HCT116 (cell line): ENCODE measurements around the gene WASL.

Experiments
- ATF3 ChIP-seq: IDR thresholded peaks from 2 replicates; pipeline ENCODE4 v1.6.1; 2012
- CTCF ChIP-seq, 3 experiments: fragments of 200-600 bp in 1 of 3; sonication (generic) in 1 of 3; IDR thresholded peaks in 2 of 3; conservative IDR thresholded peaks in 1 of 3; 2 replicates each; pipeline ENCODE4 v1.5.1; 2012 to 2017; ENCODE audit warnings: low read depth in 2 of 3, low read length in 2 of 3, antibody characterized with exemption in 1 of 3, borderline replicate concordance in 1 of 3, control low read depth in 1 of 3, mild to moderate bottlenecking in 1 of 3, mixed read lengths in 1 of 3, mixed run types in 1 of 3, moderate library complexity in 1 of 3; ENCODE audit not compliant: insufficient read depth in 1 of 3
- ELF1 ChIP-seq: IDR thresholded peaks from 2 replicates; pipeline ENCODE4 v1.6.1; 2012; ENCODE audit warnings: low read depth, borderline replicate concordance
- EZH2 ChIP-seq: fragments of 200-600 bp; sonication (generic); IDR thresholded peaks from 2 replicates; pipeline ENCODE4 v1.6.1; 2017; ENCODE audit warnings: antibody characterized with exemption, mixed run types
- EZH2phosphoT487 ChIP-seq: fragments of 200-600 bp; IDR thresholded peaks from 2 replicates; pipeline ENCODE4 v1.6.1; 2018; ENCODE audit warnings: antibody characterized with exemption, borderline replicate concordance
- MAX ChIP-seq: IDR thresholded peaks from 2 replicates; pipeline ENCODE4 v1.6.1; 2012
- POLR2A ChIP-seq: IDR thresholded peaks from 2 replicates; pipeline ENCODE4 v1.7.0; 2011; ENCODE audit warnings: borderline replicate concordance; ENCODE audit not compliant: insufficient read depth, insufficient read length; ENCODE audit errors: extremely low read depth
- POLR2AphosphoS5 ChIP-seq: IDR thresholded peaks from 2 replicates; pipeline ENCODE4 v1.6.1; 2011; ENCODE audit warnings: mild to moderate bottlenecking, low read depth, low read length, moderate library complexity
- RAD21 ChIP-seq: IDR thresholded peaks from 2 replicates; pipeline ENCODE4 v1.6.1; 2012; ENCODE audit warnings: low read depth, mild to moderate bottlenecking
- SIN3A ChIP-seq: IDR thresholded peaks from 2 replicates; pipeline ENCODE4 v1.6.1; 2012; ENCODE audit warnings: low read depth
- SP1 ChIP-seq: IDR thresholded peaks from 2 replicates; pipeline ENCODE4 v1.6.1; 2012; ENCODE audit warnings: low read depth
- YY1 ChIP-seq: IDR thresholded peaks from 2 replicates; pipeline ENCODE4 v1.6.1; 2011; ENCODE audit warnings: low read length, low read depth, moderate library complexity, mild to moderate bottlenecking; ENCODE audit not compliant: insufficient replicate concordance; ENCODE audit errors: extremely low read depth
- TF ChIP-seq, protein P1 (sequence below): IDR thresholded peaks from 2 replicates; pipeline ENCODE4 v1.6.1; 2012; ENCODE audit warnings: low read depth
- TF ChIP-seq, protein P2 (sequence below): IDR thresholded peaks from 2 replicates; pipeline ENCODE4 v1.6.1; 2011; ENCODE audit warnings: mild to moderate bottlenecking, low read length, moderate library complexity; ENCODE audit not compliant: insufficient replicate concordance; ENCODE audit errors: extremely low read depth

- TF ChIP-seq POLR2A = no peak
- TF ChIP-seq, protein P1, sequence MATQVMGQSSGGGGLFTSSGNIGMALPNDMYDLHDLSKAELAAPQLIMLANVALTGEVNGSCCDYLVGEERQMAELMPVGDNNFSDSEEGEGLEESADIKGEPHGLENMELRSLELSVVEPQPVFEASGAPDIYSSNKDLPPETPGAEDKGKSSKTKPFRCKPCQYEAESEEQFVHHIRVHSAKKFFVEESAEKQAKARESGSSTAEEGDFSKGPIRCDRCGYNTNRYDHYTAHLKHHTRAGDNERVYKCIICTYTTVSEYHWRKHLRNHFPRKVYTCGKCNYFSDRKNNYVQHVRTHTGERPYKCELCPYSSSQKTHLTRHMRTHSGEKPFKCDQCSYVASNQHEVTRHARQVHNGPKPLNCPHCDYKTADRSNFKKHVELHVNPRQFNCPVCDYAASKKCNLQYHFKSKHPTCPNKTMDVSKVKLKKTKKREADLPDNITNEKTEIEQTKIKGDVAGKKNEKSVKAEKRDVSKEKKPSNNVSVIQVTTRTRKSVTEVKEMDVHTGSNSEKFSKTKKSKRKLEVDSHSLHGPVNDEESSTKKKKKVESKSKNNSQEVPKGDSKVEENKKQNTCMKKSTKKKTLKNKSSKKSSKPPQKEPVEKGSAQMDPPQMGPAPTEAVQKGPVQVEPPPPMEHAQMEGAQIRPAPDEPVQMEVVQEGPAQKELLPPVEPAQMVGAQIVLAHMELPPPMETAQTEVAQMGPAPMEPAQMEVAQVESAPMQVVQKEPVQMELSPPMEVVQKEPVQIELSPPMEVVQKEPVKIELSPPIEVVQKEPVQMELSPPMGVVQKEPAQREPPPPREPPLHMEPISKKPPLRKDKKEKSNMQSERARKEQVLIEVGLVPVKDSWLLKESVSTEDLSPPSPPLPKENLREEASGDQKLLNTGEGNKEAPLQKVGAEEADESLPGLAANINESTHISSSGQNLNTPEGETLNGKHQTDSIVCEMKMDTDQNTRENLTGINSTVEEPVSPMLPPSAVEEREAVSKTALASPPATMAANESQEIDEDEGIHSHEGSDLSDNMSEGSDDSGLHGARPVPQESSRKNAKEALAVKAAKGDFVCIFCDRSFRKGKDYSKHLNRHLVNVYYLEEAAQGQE = no peak
- TF ChIP-seq CTCF (IDR thresholded peaks at IDR 0.05 in 2 of 3, conservative IDR thresholded peaks at IDR 0.05 in 1 of 3; ENCODE audit: borderline replicate concordance in 1 of 3, insufficient read depth in 1 of 3, low read depth in 2 of 3, low read length in 2 of 3) = no peak
- no peak for TF ChIP-seq POLR2AphosphoS5
- no peak for TF ChIP-seq RAD21
- no peak for TF ChIP-seq MAX
- TF ChIP-seq YY1 = no peak
- no peak for TF ChIP-seq ELF1
- TF ChIP-seq EZH2phosphoT487 = no peak
- TF ChIP-seq SIN3A = no peak
- TF ChIP-seq, protein P2, sequence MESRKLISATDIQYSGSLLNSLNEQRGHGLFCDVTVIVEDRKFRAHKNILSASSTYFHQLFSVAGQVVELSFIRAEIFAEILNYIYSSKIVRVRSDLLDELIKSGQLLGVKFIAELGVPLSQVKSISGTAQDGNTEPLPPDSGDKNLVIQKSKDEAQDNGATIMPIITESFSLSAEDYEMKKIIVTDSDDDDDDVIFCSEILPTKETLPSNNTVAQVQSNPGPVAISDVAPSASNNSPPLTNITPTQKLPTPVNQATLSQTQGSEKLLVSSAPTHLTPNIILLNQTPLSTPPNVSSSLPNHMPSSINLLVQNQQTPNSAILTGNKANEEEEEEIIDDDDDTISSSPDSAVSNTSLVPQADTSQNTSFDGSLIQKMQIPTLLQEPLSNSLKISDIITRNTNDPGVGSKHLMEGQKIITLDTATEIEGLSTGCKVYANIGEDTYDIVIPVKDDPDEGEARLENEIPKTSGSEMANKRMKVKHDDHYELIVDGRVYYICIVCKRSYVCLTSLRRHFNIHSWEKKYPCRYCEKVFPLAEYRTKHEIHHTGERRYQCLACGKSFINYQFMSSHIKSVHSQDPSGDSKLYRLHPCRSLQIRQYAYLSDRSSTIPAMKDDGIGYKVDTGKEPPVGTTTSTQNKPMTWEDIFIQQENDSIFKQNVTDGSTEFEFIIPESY = no peak
- TF ChIP-seq EZH2 = no peak
- no peak for TF ChIP-seq ATF3
- no peak for TF ChIP-seq SP1
These were observed 24.0 kb downstream of the WASL start for GRCh38 chr7:123724817-123725253.
